Colonic mucosa (tissue), 4 donors: ENCODE results near the gene TPCN1. TPM values are rescaled to one million over a fixed set of nuclear protein-coding genes. Genes with fewer than 3 reads are reported as not detected.

ENCODE experiments used
- DNase-seq: peaks from one replicate; pipeline ENCODE4 v3.0.0-alpha.2; 2020
- H3K27ac ChIP-seq: fragments of 200-600 bp; one replicate; pipeline ENCODE4 v1.8.0; 2021
- H3K27me3 ChIP-seq: fragments of 200-600 bp; one replicate; pipeline ENCODE4 v1.8.0; 2021
- H3K36me3 ChIP-seq: fragments of 200-600 bp; one replicate; pipeline ENCODE4 v1.8.0; 2021
- H3K4me1 ChIP-seq: fragments of 200-600 bp; one replicate; pipeline ENCODE4 v1.8.0; 2021; ENCODE audit warnings: mild to moderate bottlenecking
- H3K4me3 ChIP-seq: fragments of 200-600 bp; one replicate; pipeline ENCODE4 v1.8.0; 2021
- H3K9ac ChIP-seq, 2 donors: one replicate each; pipeline ENCODE4 v1.7.0; 2013; ENCODE audit warnings: control low read depth in 2 of 2, low read depth in 2 of 2, low read length in 2 of 2
- H3K9me3 ChIP-seq: fragments of 200-600 bp; one replicate; pipeline ENCODE4 v1.8.0; 2021
- intact Hi-C: fragments of 100-400 bp; cut with DNase I; formaldehyde crosslinking; loops from one replicate; pipeline ENCODE4 v1.14.1; 2022
- total RNA-seq, 2 donors: library from RNA; stranded (reverse); fragmentation: NEBNext Ultra II Directional in 1 of 2; extraction: Animal tissue kit (Norgen Biotek cat#: 25700) in 1 of 2; gene quantifications; one replicate each; pipeline ENCODE4 v1.2.1, GENCODE V29; 2021
- TF ChIP-seq, protein P1 (sequence below): fragments of 200-600 bp; IDR thresholded peaks from one replicate; pipeline ENCODE4 v1.8.0; 2022; ENCODE audit warnings: antibody characterized with exemption, mild to moderate bottlenecking
- donor health status: healthy.
- donor health status: DM: no; HTN: no; CAD: no.
- donor health status: DM: no; HTN: no; CAD: no.

TPCN1 gene
- total RNA-seq, 2 donors from 2014 or later: 55.5 to 85.6 TPM

DNA sequence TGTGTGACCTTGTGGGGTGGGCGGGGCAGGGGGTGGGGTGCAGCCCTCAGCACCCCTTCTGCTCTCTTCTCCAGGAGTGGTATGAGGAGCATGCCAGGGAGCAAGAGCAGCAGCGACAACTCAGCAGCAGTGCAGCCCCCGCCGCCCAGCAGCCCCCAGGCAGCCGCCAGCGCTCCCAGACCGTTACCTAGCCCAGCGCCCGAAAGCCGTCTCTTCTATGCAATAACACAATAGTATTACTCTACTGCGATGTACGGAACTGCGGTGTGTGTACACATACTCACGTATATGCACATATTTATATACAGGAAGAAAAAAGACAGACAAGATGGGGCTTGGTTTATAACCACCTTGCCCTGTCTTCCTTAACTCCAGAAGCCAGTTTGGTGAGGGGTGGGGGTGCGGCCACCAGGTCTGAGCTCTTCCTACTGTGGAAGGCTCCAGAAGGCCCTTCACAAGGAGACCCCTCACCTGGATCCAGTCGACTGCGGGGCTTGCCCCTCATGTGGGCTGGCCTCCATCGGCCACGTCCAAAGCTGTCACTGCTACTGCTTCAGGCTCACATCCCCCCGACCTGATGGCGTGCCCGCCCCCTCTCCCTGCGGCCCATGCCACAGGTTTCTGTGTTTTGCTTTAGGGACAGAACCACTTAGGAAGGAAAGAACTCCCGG lies 74.8 kb downstream of the TPCN1 start:
- TF ChIP-seq, protein P1, sequence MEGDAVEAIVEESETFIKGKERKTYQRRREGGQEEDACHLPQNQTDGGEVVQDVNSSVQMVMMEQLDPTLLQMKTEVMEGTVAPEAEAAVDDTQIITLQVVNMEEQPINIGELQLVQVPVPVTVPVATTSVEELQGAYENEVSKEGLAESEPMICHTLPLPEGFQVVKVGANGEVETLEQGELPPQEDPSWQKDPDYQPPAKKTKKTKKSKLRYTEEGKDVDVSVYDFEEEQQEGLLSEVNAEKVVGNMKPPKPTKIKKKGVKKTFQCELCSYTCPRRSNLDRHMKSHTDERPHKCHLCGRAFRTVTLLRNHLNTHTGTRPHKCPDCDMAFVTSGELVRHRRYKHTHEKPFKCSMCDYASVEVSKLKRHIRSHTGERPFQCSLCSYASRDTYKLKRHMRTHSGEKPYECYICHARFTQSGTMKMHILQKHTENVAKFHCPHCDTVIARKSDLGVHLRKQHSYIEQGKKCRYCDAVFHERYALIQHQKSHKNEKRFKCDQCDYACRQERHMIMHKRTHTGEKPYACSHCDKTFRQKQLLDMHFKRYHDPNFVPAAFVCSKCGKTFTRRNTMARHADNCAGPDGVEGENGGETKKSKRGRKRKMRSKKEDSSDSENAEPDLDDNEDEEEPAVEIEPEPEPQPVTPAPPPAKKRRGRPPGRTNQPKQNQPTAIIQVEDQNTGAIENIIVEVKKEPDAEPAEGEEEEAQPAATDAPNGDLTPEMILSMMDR: no peak
- Histone ChIP-seq H3K4me1 (no peaks in the 10 kb centered on the region), H3K9ac (no peak overlapping the region), H3K4me3 (no peak overlapping the region), H3K36me3 (peaks cover 11% of the 10 kb centered on the region), H3K9me3 (no peaks in the 10 kb centered on the region), H3K27ac (no peak overlapping the region), H3K27me3 (no peaks in the 10 kb centered on the region)
- intact Hi-C loops: no loop called here
- DNase-seq: no peak

- TF ChIP-seq, protein P1: no peak
- intact Hi-C loops: no loop called here
- H3K4me3 ChIP-seq: no peak overlapping the region
- H3K36me3 ChIP-seq: peaks cover 4% of the 10 kb centered on the region
- H3K27ac ChIP-seq: no peak overlapping the region
- H3K9ac ChIP-seq: no peak overlapping the region
- H3K9me3 ChIP-seq: no peaks in the 10 kb centered on the region
- no peak for DNase-seq
- H3K27me3 ChIP-seq: no peaks in the 10 kb centered on the region
- H3K4me1 ChIP-seq: no peaks in the 10 kb centered on the region
Measured at GRCh38 chr12:113296557-113297213, 75.4 kb downstream of the TPCN1 start.

- no peak overlapping the region for H3K9ac ChIP-seq
- no peak overlapping the region for H3K4me3 ChIP-seq
- TF ChIP-seq, protein P1: no peak
- H3K27me3 ChIP-seq: no peaks in the 10 kb centered on the region
- no peaks in the 10 kb centered on the region for H3K4me1 ChIP-seq
- intact Hi-C loops: no loop called here
- H3K27ac ChIP-seq: no peak overlapping the region
- no peaks in the 10 kb centered on the region for H3K9me3 ChIP-seq
- H3K36me3 ChIP-seq: no peaks in the 10 kb centered on the region
- no peak for DNase-seq
Measured at GRCh38 chr12:113297214-113297587, 75.9 kb downstream of the TPCN1 start.

GRCh38 chr12:113297621-113298471 lies 76.6 kb downstream of the TPCN1 start:
- no peak overlapping the region for H3K9ac ChIP-seq
- H3K36me3 ChIP-seq: no peaks in the 10 kb centered on the region
- H3K4me1 ChIP-seq: no peaks in the 10 kb centered on the region
- no peak overlapping the region for H3K4me3 ChIP-seq
- no peaks in the 10 kb centered on the region for H3K27me3 ChIP-seq
- H3K27ac ChIP-seq: no peak overlapping the region
- intact Hi-C loops: no loop called here
- H3K9me3 ChIP-seq: no peaks in the 10 kb centered on the region
- DNase-seq: no peak
- TF ChIP-seq, protein P1: no peak

DNA sequence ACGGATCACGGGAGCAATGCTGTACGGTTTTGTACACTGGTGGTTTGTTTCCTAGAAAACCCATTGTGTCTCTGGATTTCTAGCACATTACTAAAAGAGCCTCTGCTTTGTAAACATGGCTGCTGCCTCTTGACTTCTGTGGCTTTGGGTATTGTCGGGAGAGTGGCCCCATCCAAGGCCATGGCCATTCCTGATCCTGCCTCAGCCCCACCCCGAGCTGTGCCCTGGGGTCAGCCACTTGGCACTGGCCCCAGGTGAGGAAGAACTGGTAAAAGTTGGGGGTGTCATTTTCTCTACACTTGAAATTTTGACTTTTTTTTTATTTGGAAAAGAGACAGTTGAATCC lies 77.2 kb downstream of the TPCN1 start:
- H3K27me3 ChIP-seq: no peaks in the 10 kb centered on the region
- no peak for DNase-seq
- H3K4me3 ChIP-seq: no peak overlapping the region
- H3K36me3 ChIP-seq: no peaks in the 10 kb centered on the region
- H3K9ac ChIP-seq: no peak overlapping the region
- H3K9me3 ChIP-seq: no peaks in the 10 kb centered on the region
- TF ChIP-seq, protein P1: no peak
- no peaks in the 10 kb centered on the region for H3K4me1 ChIP-seq
- intact Hi-C loops: no loop called here
- H3K27ac ChIP-seq: no peak overlapping the region
